Thyroid gland (tissue), 4 donors: Measurements from ENCODE around the gene SCAMP1.

Experiments
- CTCF ChIP-seq, 6 experiments: fragments of 200-600 bp in 3 of 6; fragments of 450-650 bp in 3 of 6; sonication (generic) in 3 of 6; IDR thresholded peaks; one replicate each; pipeline ENCODE4 v1.5.1; 2016 to 2019; ENCODE audit warnings: antibody characterized with exemption in 6 of 6, mild to moderate bottlenecking in 2 of 6, inconsistent platforms in 1 of 6, moderate library complexity in 1 of 6
- POLR2A ChIP-seq, 2 donors: fragments of 450-650 bp; IDR thresholded peaks; one replicate each; pipeline ENCODE4 v1.6.1; 2017; ENCODE audit warnings: antibody characterized with exemption in 2 of 2, mild to moderate bottlenecking in 2 of 2, moderate library complexity in 1 of 2

- no peak for TF ChIP-seq CTCF (IDR thresholded peaks at IDR 0.05)
- TF ChIP-seq POLR2A (IDR thresholded peaks at IDR 0.05), result no peak
Measured at GRCh38 chr5:78318337-78318736, 42.1 kb upstream of the SCAMP1 start.
